Measurements from ENCODE around the gene RNF26.
"Not testable (repeated sequence)": the region's sequence is repeated elsewhere in the genome, so short reads cannot be mapped to it uniquely, and the experiment has no call there.

RNF26 gene

DNA sequence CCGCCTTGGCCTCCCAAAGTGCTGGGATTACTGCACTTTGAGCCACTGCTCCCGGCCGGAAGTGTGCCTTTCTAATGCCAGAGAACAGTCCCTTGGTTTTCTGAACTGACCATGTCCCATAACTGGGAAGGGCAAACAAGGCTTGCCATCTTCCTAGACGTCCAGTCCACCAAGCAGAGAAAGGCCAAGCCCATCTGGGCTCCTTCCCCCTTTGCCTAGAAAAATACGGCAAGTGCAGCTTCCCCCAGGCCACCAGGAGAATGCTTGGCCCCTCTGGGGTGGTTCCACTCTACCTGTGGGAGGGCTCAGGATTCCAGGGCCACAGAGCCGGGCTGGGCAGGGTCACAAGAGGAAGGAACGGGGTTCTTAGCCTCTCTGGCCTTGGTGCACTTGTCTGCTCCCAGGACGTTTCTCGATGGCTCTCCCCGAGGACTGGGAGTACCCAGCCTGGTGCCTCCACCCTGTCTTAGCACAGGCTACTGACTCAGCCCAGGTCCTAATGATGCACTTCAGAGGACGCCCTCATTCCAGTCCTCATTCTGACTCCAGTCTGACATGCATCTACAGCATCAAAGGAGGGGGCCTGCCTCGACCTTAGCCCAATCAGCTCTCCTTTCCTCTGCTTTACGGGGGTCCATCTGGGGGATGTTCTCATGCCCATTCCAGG, 46.0 kb downstream of the RNF26 start:
- FAIRE-seq (no peak), DNase-seq (ENCODE audit: extremely low spot score, insufficient read length, low read depth) (no peak)

- FAIRE-seq = no peak
- DNase-seq (ENCODE audit: extremely low spot score, insufficient read length, low read depth) = no peak
These were observed 46.5 kb downstream of the RNF26 start for GRCh38 chr11:119380827-119381180.

GRCh38 chr11:119381181-119381988, 47.1 kb downstream of the RNF26 start, which contains the start of gene USP2:
TSS of gene USP2 (minus strand) at chr11:119381690. CDS start at chr11:119373480, 8,210 bp downstream.
- peak; percentile 95 for FAIRE-seq
- DNase-seq (ENCODE audit: extremely low spot score, insufficient read length, low read depth) = peak; percentile 84

- DNase-seq (ENCODE audit: extremely low spot score, insufficient read length, low read depth) = no peak
- FAIRE-seq = no peak
These were observed 47.8 kb downstream of the RNF26 start for GRCh38 chr11:119382101-119382500.

DNA sequence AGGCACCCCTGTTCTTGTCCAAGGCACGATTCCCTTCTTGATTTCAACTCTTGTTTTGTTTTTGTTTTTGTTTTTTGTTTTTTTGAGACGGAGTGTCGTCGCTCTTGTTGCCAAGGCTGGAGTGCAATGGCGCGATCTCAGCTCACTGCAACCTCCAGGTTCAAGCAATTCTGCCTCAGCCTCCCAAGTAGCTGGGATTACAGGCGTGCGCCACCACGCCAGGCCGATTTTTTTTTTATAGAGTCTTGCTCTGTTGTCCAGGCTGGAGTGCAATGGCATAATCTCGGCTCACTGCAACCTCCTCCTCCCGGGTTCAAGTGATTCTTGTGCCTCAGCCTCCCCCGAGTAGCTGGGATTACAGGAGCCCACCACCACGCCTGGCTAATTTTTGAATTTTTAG, 48.2 kb downstream of the RNF26 start:
- FAIRE-seq; DNase-seq (ENCODE audit: extremely low spot score, insufficient read length, low read depth): not testable (repeated sequence)

DNA sequence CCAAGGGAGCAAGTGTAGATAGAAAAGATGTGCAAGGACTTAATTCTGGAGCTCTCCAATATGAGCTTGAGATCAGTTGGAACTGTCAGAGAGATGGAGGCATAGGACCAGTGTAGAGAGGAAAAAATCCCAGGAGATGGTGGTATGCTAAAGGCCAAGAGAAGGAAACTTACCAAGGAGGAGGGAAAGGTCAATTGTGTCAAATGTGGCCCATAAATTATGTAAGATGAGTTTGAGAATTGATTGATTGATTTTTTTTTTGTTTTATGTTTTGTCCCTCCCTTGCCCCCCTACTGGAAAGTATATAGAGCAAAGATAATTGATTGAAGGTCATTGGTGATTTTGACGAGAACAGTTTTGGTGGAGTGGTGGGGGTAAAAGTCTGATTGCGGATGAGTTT, 50.0 kb downstream of the RNF26 start:
- DNase-seq (ENCODE audit: extremely low spot score, insufficient read length, low read depth) = no peak
- FAIRE-seq = no peak
